ENCODE results near the gene LHX4.

LHX4 gene

GRCh38 chr1:180260541-180260940, 30.5 kb downstream of the LHX4 start:
- DNase-seq (ENCODE audit: low spot score in 2 of 2) (no peak), ATAC-seq (replicated peaks; ENCODE audit: extremely low read depth, poor library complexity, severe bottlenecking) (no peak)
- Mint-ChIP-seq H3K4me3 (no peak overlapping the region), H3K36me3 (ENCODE audit: insufficient read depth) (peaks cover 4% of the 10 kb centered on the region), H3K4me1 (no peaks in the 10 kb centered on the region), H3K27ac (ENCODE audit: low read depth) (no peak overlapping the region), H3K27me3 (peaks cover 41% of the 10 kb centered on the region), H3K9me3 (no peaks in the 10 kb centered on the region)

- Mint-ChIP-seq H3K36me3 (ENCODE audit: insufficient read depth) (peaks cover 4% of the 10 kb centered on the region), H3K4me1 (no peaks in the 10 kb centered on the region), H3K27ac (ENCODE audit: low read depth) (no peak overlapping the region), H3K27me3 (peaks cover 36% of the 10 kb centered on the region), H3K4me3 (no peak overlapping the region), H3K9me3 (no peaks in the 10 kb centered on the region)
- no peak for DNase-seq (ENCODE audit: low spot score in 2 of 2)
- ATAC-seq (replicated peaks; ENCODE audit: extremely low read depth, poor library complexity, severe bottlenecking): no peak
Observed at GRCh38 chr1:180261030-180261429, 31.0 kb downstream of the LHX4 start.

GRCh38 chr1:180261524-180262155, 31.6 kb downstream of the LHX4 start:
- no peak overlapping the region for H3K4me3 Mint-ChIP-seq
- H3K36me3 Mint-ChIP-seq (ENCODE audit: insufficient read depth): peaks cover 4% of the 10 kb centered on the region
- no peak for ATAC-seq (replicated peaks; ENCODE audit: extremely low read depth, poor library complexity, severe bottlenecking)
- H3K27me3 Mint-ChIP-seq: peaks cover 30% of the 10 kb centered on the region
- no peak overlapping the region for H3K27ac Mint-ChIP-seq (ENCODE audit: low read depth)
- no peak for DNase-seq (ENCODE audit: low spot score in 2 of 2)
- no peaks in the 10 kb centered on the region for H3K4me1 Mint-ChIP-seq
- H3K9me3 Mint-ChIP-seq: no peaks in the 10 kb centered on the region

GRCh38 chr1:180262628-180263488, 32.8 kb downstream of the LHX4 start:
- H3K27ac Mint-ChIP-seq (ENCODE audit: low read depth): peak overlapping the region; percentile 41
- H3K9me3 Mint-ChIP-seq: no peaks in the 10 kb centered on the region
- H3K4me3 Mint-ChIP-seq: no peak overlapping the region
- H3K4me1 Mint-ChIP-seq: no peaks in the 10 kb centered on the region
- DNase-seq (ENCODE audit: low spot score in 2 of 2) (no peak), ATAC-seq (replicated peaks; ENCODE audit: extremely low read depth, poor library complexity, severe bottlenecking) (no peak)
- peaks cover 18% of the 10 kb centered on the region for H3K27me3 Mint-ChIP-seq
- peaks cover 4% of the 10 kb centered on the region for H3K36me3 Mint-ChIP-seq (ENCODE audit: insufficient read depth)

- DNase-seq (ENCODE audit: low spot score in 2 of 2) (no peak), ATAC-seq (replicated peaks; ENCODE audit: extremely low read depth, poor library complexity, severe bottlenecking) (no peak)
- Mint-ChIP-seq H3K4me3 (no peak overlapping the region), H3K36me3 (ENCODE audit: insufficient read depth) (no peaks in the 10 kb centered on the region), H3K27me3 (peaks cover under 1% of the 10 kb centered on the region), H3K4me1 (no peaks in the 10 kb centered on the region), H3K9me3 (no peaks in the 10 kb centered on the region), H3K27ac (ENCODE audit: low read depth) (no peak overlapping the region)
Observed at GRCh38 chr1:180264595-180264994, 34.5 kb downstream of the LHX4 start.

GRCh38 chr1:180265201-180265600, 35.1 kb downstream of the LHX4 start:
- no peak for DNase-seq (ENCODE audit: low spot score in 2 of 2)
- no peak overlapping the region for H3K27ac Mint-ChIP-seq (ENCODE audit: low read depth)
- H3K27me3 Mint-ChIP-seq: no peaks in the 10 kb centered on the region

GRCh38 chr1:180265871-180266270, 35.8 kb downstream of the LHX4 start:
- no peaks in the 10 kb centered on the region for H3K9me3 Mint-ChIP-seq
- ATAC-seq (replicated peaks; ENCODE audit: extremely low read depth, poor library complexity, severe bottlenecking) (no peak), DNase-seq (ENCODE audit: low spot score in 2 of 2) (no peak)
- no peak overlapping the region for H3K4me3 Mint-ChIP-seq
- H3K27ac Mint-ChIP-seq (ENCODE audit: low read depth): no peak overlapping the region
- H3K4me1 Mint-ChIP-seq: no peaks in the 10 kb centered on the region
- H3K36me3 Mint-ChIP-seq (ENCODE audit: insufficient read depth): no peaks in the 10 kb centered on the region
- H3K27me3 Mint-ChIP-seq: no peaks in the 10 kb centered on the region

More at GRCh38 chr1:180265201-180265600, 35.1 kb downstream of the LHX4 start:
- no peaks in the 10 kb centered on the region for H3K4me1 Mint-ChIP-seq
- no peaks in the 10 kb centered on the region for H3K36me3 Mint-ChIP-seq (ENCODE audit: insufficient read depth)
- H3K9me3 Mint-ChIP-seq: no peaks in the 10 kb centered on the region
- no peak for ATAC-seq (replicated peaks; ENCODE audit: extremely low read depth, poor library complexity, severe bottlenecking)
- H3K4me3 Mint-ChIP-seq: no peak overlapping the region

GRCh38 chr1:180266275-180267210, 36.5 kb downstream of the LHX4 start:
- Mint-ChIP-seq H3K4me1 (no peaks in the 10 kb centered on the region), H3K4me3 (no peak overlapping the region), H3K27me3 (no peaks in the 10 kb centered on the region), H3K9me3 (no peaks in the 10 kb centered on the region), H3K36me3 (ENCODE audit: insufficient read depth) (no peaks in the 10 kb centered on the region), H3K27ac (ENCODE audit: low read depth) (no peak overlapping the region)
- no peak for DNase-seq (ENCODE audit: low spot score in 2 of 2)
- no peak for ATAC-seq (replicated peaks; ENCODE audit: extremely low read depth, poor library complexity, severe bottlenecking)

- no peaks in the 10 kb centered on the region for H3K27me3 Mint-ChIP-seq
- no peak overlapping the region for H3K27ac Mint-ChIP-seq (ENCODE audit: low read depth)
- no peak for DNase-seq (ENCODE audit: low spot score in 2 of 2)
- no peaks in the 10 kb centered on the region for H3K9me3 Mint-ChIP-seq
- H3K4me3 Mint-ChIP-seq: no peak overlapping the region
- H3K4me1 Mint-ChIP-seq: no peaks in the 10 kb centered on the region
- H3K36me3 Mint-ChIP-seq (ENCODE audit: insufficient read depth): no peaks in the 10 kb centered on the region
- ATAC-seq (replicated peaks; ENCODE audit: extremely low read depth, poor library complexity, severe bottlenecking): no peak
Observed at GRCh38 chr1:180267211-180267561, 37.1 kb downstream of the LHX4 start.

GRCh38 chr1:180267761-180268555, 37.9 kb downstream of the LHX4 start:
- H3K9me3 Mint-ChIP-seq: no peaks in the 10 kb centered on the region
- H3K27me3 Mint-ChIP-seq: no peaks in the 10 kb centered on the region
- peaks cover 2% of the 10 kb centered on the region for H3K36me3 Mint-ChIP-seq (ENCODE audit: insufficient read depth)
- ATAC-seq (replicated peaks; ENCODE audit: extremely low read depth, poor library complexity, severe bottlenecking) (no peak), DNase-seq (ENCODE audit: low spot score in 2 of 2) (no peak)
- H3K27ac Mint-ChIP-seq (ENCODE audit: low read depth): no peak overlapping the region
- no peaks in the 10 kb centered on the region for H3K4me1 Mint-ChIP-seq
- H3K4me3 Mint-ChIP-seq: no peak overlapping the region

- Mint-ChIP-seq H3K4me1 (no peaks in the 10 kb centered on the region), H3K9me3 (no peaks in the 10 kb centered on the region), H3K27ac (ENCODE audit: low read depth) (no peak overlapping the region), H3K36me3 (ENCODE audit: insufficient read depth) (peaks cover 2% of the 10 kb centered on the region), H3K27me3 (no peaks in the 10 kb centered on the region), H3K4me3 (no peak overlapping the region)
- DNase-seq (ENCODE audit: low spot score in 2 of 2) (no peak), ATAC-seq (replicated peaks; ENCODE audit: extremely low read depth, poor library complexity, severe bottlenecking) (no peak)
Observed at GRCh38 chr1:180268556-180269075, 38.6 kb downstream of the LHX4 start.

Measured in central memory CD8-positive, alpha-beta T cell (primary cell).